Natural killer cell (primary cell): ENCODE measurements around the gene OR10H3. TPM values are rescaled to one million over a fixed set of nuclear protein-coding genes. Genes with fewer than 3 reads are reported as not detected.
"Not testable (repeated sequence)": the region's sequence is repeated elsewhere in the genome, so short reads cannot be mapped to it uniquely, and the experiment has no call there.

ENCODE experiments used
- ATAC-seq, 3 donors: fragments of 150-1000 bp in 2 of 3; fragments of 200-7000 bp in 1 of 3; cut with Tn5 transposase; 1 replicate in 1 of 3; 2 replicates in 2 of 3; pipeline ENCODE4 v1.10.0; 2021; ENCODE audit warnings: mild to moderate bottlenecking in 2 of 3, moderate library complexity in 2 of 3
- DNase-seq, 2 donors: peaks; one replicate each; pipeline versions ENCODE4 v3.0.0 to v3.0.0-alpha.2; 2013 to 2021; ENCODE audit warnings: mixed read lengths in 1 of 2
- H3K27ac ChIP-seq: one replicate; pipeline ENCODE4 v1.5.1; 2013; ENCODE audit warnings: mild to moderate bottlenecking, low read length
- H3K27me3 ChIP-seq: one replicate; pipeline ENCODE4 v1.6.1; 2013; ENCODE audit warnings: low read length; ENCODE audit not compliant: control insufficient read depth, insufficient read depth
- H3K36me3 ChIP-seq: one replicate; pipeline ENCODE4 v1.6.1; 2013; ENCODE audit warnings: low read length; ENCODE audit not compliant: control insufficient read depth, insufficient read depth
- H3K4me1 ChIP-seq: one replicate; pipeline ENCODE4 v1.6.1; 2013; ENCODE audit warnings: low read length; ENCODE audit not compliant: control insufficient read depth, insufficient read depth
- H3K4me3 ChIP-seq: one replicate; pipeline ENCODE4 v1.5.1; 2013; ENCODE audit warnings: low read length
- H3K9me3 ChIP-seq: one replicate; pipeline ENCODE4 v1.6.1; 2013; ENCODE audit warnings: low read length; ENCODE audit not compliant: control insufficient read depth, insufficient read depth
- H3K27ac Mint-ChIP-seq, 2 donors: one replicate each; pipeline ENCODE4 v1.8.0; 2022; ENCODE audit warnings: mild to moderate bottlenecking in 2 of 2, mixed read lengths in 2 of 2, moderate library complexity in 1 of 2
- H3K27me3 Mint-ChIP-seq, 2 donors: one replicate each; pipeline ENCODE4 v1.8.0; 2022; ENCODE audit warnings: low read depth in 2 of 2, mixed read lengths in 2 of 2
- H3K36me3 Mint-ChIP-seq: one replicate; pipeline ENCODE4 v1.8.0; 2022; ENCODE audit warnings: mixed read lengths
- H3K4me1 Mint-ChIP-seq, 2 donors: one replicate each; pipeline ENCODE4 v1.8.0; 2022; ENCODE audit warnings: mixed read lengths in 2 of 2
- H3K4me3 Mint-ChIP-seq: one replicate; pipeline ENCODE4 v1.8.0; 2022; ENCODE audit warnings: mild to moderate bottlenecking, moderate library complexity, mixed read lengths
- H3K9me3 Mint-ChIP-seq, 2 donors: one replicate each; pipeline ENCODE4 v1.8.0; 2022; ENCODE audit warnings: mixed read lengths in 2 of 2
- CTCF ChIP-seq: fragments of 200-600 bp; IDR thresholded peaks from one replicate; pipeline ENCODE4 v1.8.0; 2022; ENCODE audit warnings: antibody characterized with exemption
- WGBS: methylation state at CpG from one replicate; pipeline ENCODE4 v1.1.7; 2013; ENCODE audit warnings: missing lambda C conversion rate; ENCODE audit not compliant: insufficient coverage; 5-methylcytosine and 5-hydroxymethylcytosine counted together
- intact Hi-C: fragments of 100-400 bp; cut with micrococcal nuclease; formaldehyde crosslinking; loops from one replicate; pipeline ENCODE4 v1.14.2; 2022
- total RNA-seq, 4 donors: library from RNA; stranded (reverse); fragments of 120-200 nt in 1 of 4; gene quantifications; one replicate each; pipeline versions ENCODE4 v1.2.3 to v1.2.4, GENCODE V29; 2013 to 2022

Gene OR10H3
- total RNA-seq, 3 donors from 2014 or later (not counting 1 experiment from before 2014, with no cell fraction given), result not detected

- no peaks in the 10 kb centered on the region for H3K36me3 Mint-ChIP-seq
- H3K36me3 ChIP-seq, result no peaks in the 10 kb centered on the region
- H3K9me3 Mint-ChIP-seq, result no peaks in the 10 kb centered on the region
- no peak overlapping the region for H3K4me3 ChIP-seq
- ATAC-seq (no peak), DNase-seq (no peak)
- no peak overlapping the region for H3K27ac Mint-ChIP-seq
- no peak overlapping the region for H3K27ac ChIP-seq
- H3K9me3 ChIP-seq, result no peaks in the 10 kb centered on the region
- peaks cover 47 to 79% of the 10 kb centered on the region in 2 donors for H3K27me3 Mint-ChIP-seq
- H3K4me3 Mint-ChIP-seq, result no peak overlapping the region
- peaks cover 31% of the 10 kb centered on the region for H3K27me3 ChIP-seq
- WGBS, result 70% methylated on average over 2 of the region's 2 CpGs
- TF ChIP-seq CTCF, result no peak
- H3K4me1 Mint-ChIP-seq, result no peaks in the 10 kb centered on the region
- intact Hi-C loops, result no loop called here
- no peaks in the 10 kb centered on the region for H3K4me1 ChIP-seq
Measured at GRCh38 chr19:15758379-15758778, 20.6 kb downstream of the OR10H3 start.

DNA sequence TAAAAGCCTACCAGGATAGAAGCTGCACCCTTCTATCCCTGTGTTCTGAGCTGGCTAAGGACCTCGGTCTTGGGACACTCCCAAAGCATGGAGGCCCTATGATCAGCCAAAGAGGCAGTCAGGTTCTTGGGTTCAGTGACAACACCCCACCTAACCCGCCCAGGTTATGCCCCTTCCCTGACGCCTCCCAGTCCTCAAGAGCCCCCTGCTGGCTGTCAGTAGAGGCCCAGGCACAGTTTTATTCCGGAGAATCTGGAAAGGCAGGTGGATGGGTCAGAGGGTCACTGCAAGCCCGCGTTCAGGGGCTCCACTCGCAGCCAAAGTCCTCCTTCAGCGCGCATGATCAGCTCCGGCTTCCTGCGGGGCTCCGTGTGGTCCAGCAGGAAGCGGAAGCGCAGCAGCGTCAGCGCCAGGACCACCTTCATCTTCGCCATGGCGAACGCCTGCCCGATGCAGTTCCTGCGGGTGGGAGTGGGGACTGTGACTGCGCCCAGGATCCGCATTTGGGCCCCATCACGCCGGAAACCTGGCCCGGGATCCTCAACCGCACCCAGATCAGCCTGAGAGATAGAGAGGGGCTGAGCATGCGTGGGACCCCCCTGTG, 22.3 kb downstream of the OR10H3 start:
- H3K4me3 ChIP-seq, result no peak overlapping the region
- Mint-ChIP-seq H3K27me3 (peaks cover 41 to 73% of the 10 kb centered on the region in 2 donors), H3K27ac (no peak overlapping the region), H3K4me3 (no peak overlapping the region), H3K36me3 (no peaks in the 10 kb centered on the region), H3K4me1 (no peaks in the 10 kb centered on the region), H3K9me3 (no peaks in the 10 kb centered on the region)
- H3K4me1 ChIP-seq, result no peaks in the 10 kb centered on the region
- H3K27me3 ChIP-seq, result peaks cover 30% of the 10 kb centered on the region
- H3K27ac ChIP-seq, result no peak overlapping the region
- no peaks in the 10 kb centered on the region for H3K9me3 ChIP-seq
- no peaks in the 10 kb centered on the region for H3K36me3 ChIP-seq
- TF ChIP-seq CTCF, result no peak
- DNase-seq (no peak), ATAC-seq (no peak)
- intact Hi-C loops, result no loop called here
- 36% methylated on average over 28 of the region's 28 CpGs for WGBS

GRCh38 chr19:15769586-15769985, 31.8 kb downstream of the OR10H3 start:
- ATAC-seq (no peak), DNase-seq (no peak)
- Mint-ChIP-seq H3K4me3 (no peak overlapping the region), H3K9me3 (no peaks in the 10 kb centered on the region), H3K27ac (no peak overlapping the region), H3K36me3 (no peaks in the 10 kb centered on the region), H3K27me3 (peaks cover 26 to 48% of the 10 kb centered on the region in 2 donors), H3K4me1 (no peaks in the 10 kb centered on the region)
- Histone ChIP-seq H3K4me1 (no peaks in the 10 kb centered on the region), H3K27me3 (no peaks in the 10 kb centered on the region), H3K4me3 (no peak overlapping the region), H3K36me3 (no peaks in the 10 kb centered on the region), H3K9me3 (no peaks in the 10 kb centered on the region), H3K27ac (no peak overlapping the region)
- intact Hi-C loops, result no loop called here
- WGBS, result 34% methylated on average over 6 of the region's 6 CpGs
- no peak for TF ChIP-seq CTCF

DNA sequence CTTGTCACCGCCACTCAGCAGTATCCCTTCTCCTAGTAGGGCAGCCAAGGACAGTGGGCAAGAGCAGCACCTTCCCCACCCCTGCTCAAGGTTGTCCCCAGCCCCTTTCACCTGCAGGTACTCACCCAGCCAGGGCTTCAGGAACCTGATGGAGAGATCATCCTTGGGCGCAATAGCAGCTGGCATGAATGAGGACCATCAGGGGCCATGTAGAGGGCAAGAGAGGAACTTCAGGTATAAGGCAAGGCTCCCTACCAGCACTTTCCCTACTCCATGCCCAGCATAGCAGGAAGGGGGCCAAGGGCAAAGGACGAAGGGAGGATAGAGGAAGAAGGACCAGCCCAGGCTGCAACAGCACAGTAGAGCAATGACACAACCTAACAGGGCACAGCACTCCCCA, 36.4 kb downstream of the OR10H3 start:
- ATAC-seq, intact Hi-C loops, H3K27ac ChIP-seq: not testable (repeated sequence)

More for the DNA sequence above, 36.4 kb downstream of the OR10H3 start:
- not testable (repeated sequence) for H3K9me3 ChIP-seq, H3K36me3 ChIP-seq, H3K36me3 Mint-ChIP-seq, DNase-seq, H3K27ac Mint-ChIP-seq, H3K4me1 Mint-ChIP-seq, H3K27me3 ChIP-seq, H3K4me3 Mint-ChIP-seq, H3K9me3 Mint-ChIP-seq, H3K4me3 ChIP-seq, H3K4me1 ChIP-seq
- 66% methylated on average over 3 of the region's 3 CpGs for WGBS
- H3K27me3 Mint-ChIP-seq, result peaks cover 39% of the 10 kb centered on the region in 2 donors
